Osteoblast (primary cell): ENCODE results near the gene SCAF11. TPM values are rescaled to one million over a fixed set of nuclear protein-coding genes. Genes with fewer than 3 reads are reported as not detected.

Experiments used
- DNase-seq: peaks from one replicate; pipeline ENCODE4 v3.0.0; 2011; ENCODE audit warnings: low spot score, mixed read lengths; ENCODE audit not compliant: insufficient read length; ENCODE audit errors: missing footprints
- H2AFZ ChIP-seq: 2 replicates; pipeline ENCODE4 v1.6.0; 2011; ENCODE audit warnings: mild to moderate bottlenecking, low read length
- H3K27ac ChIP-seq: 2 replicates; pipeline ENCODE4 v1.5.1; 2011; ENCODE audit warnings: mild to moderate bottlenecking, low read depth, low read length, moderate library complexity
- H3K27me3 ChIP-seq: 2 replicates; pipeline ENCODE4 v1.6.0; 2012; ENCODE audit warnings: mild to moderate bottlenecking, control low read depth, inconsistent platforms, low read length, moderate library complexity; ENCODE audit not compliant: insufficient read depth
- H3K36me3 ChIP-seq: 2 replicates; pipeline ENCODE4 v1.5.1; 2011; ENCODE audit warnings: mild to moderate bottlenecking, low read length, control low read depth, moderate library complexity; ENCODE audit not compliant: insufficient read depth
- H3K4me1 ChIP-seq: 2 replicates; pipeline ENCODE4 v1.5.1; 2011; ENCODE audit warnings: mild to moderate bottlenecking, low read length, control low read depth, moderate library complexity; ENCODE audit not compliant: insufficient read depth
- H3K4me2 ChIP-seq: 2 replicates; pipeline ENCODE4 v1.6.0; 2011; ENCODE audit warnings: mild to moderate bottlenecking, low read length; ENCODE audit not compliant: insufficient read depth
- H3K4me3 ChIP-seq: fragments of 200-600 bp; sonication (generic); 3 replicates; pipeline ENCODE4 v1.5.1; 2012; ENCODE audit warnings: mild to moderate bottlenecking, low read length, inconsistent platforms; ENCODE audit not compliant: insufficient read depth
- H3K79me2 ChIP-seq: 2 replicates; pipeline ENCODE4 v1.6.0; 2012; ENCODE audit warnings: mild to moderate bottlenecking, low read length, control low read depth, inconsistent platforms; ENCODE audit not compliant: insufficient read depth
- H3K9me3 ChIP-seq: 2 replicates; pipeline ENCODE4 v1.5.1; 2011; ENCODE audit warnings: low read depth, low read length, control low read depth
- H4K20me1 ChIP-seq: 2 replicates; pipeline ENCODE4 v1.6.0; 2012; ENCODE audit warnings: mild to moderate bottlenecking, low read length, control low read depth; ENCODE audit not compliant: insufficient read depth
- CTCF ChIP-seq: IDR thresholded peaks from 2 replicates; pipeline ENCODE4 v1.5.1; 2011; ENCODE audit warnings: mild to moderate bottlenecking, low read depth, low read length, moderate library complexity; ENCODE audit errors: extremely low read depth
- total RNA-seq: library from RNA; depleted of rRNA; stranded (reverse); fragments of >200 nt; gene quantifications from 2 replicates; pipeline ENCODE4 v1.2.3, GENCODE V29; 2012

SCAF11 gene
- total RNA-seq, 1 donor: 132 TPM

- DNase-seq: no peak
- Histone ChIP-seq H3K36me3 (peaks cover 30% of the 10 kb centered on the region), H3K9me3 (no peaks in the 10 kb centered on the region), H3K27me3 (no peaks in the 10 kb centered on the region), H3K4me1 (peaks cover 17% of the 10 kb centered on the region), H3K27ac (no peak overlapping the region), H3K4me2 (no peak overlapping the region), H2AFZ (no peak overlapping the region), H3K79me2 (peaks cover 9% of the 10 kb centered on the region), H3K4me3 (no peak overlapping the region), H4K20me1 (no peaks in the 10 kb centered on the region)
- TF ChIP-seq CTCF: no peak
These were observed 43.9 kb downstream of the SCAF11 start for GRCh38 chr12:45946435-45946834.

- Histone ChIP-seq H3K27ac (peak overlapping the region; percentile 19), H2AFZ (no peak overlapping the region), H3K4me2 (no peak overlapping the region), H4K20me1 (peaks cover 5% of the 10 kb centered on the region), H3K27me3 (no peaks in the 10 kb centered on the region), H3K4me3 (no peak overlapping the region), H3K4me1 (peaks cover 17% of the 10 kb centered on the region), H3K9me3 (no peaks in the 10 kb centered on the region), H3K79me2 (peaks cover 10% of the 10 kb centered on the region), H3K36me3 (peaks cover 45% of the 10 kb centered on the region)
- DNase-seq: no peak
- TF ChIP-seq CTCF: no peak
These were observed 45.6 kb downstream of the SCAF11 start for GRCh38 chr12:45944771-45945170.

- Histone ChIP-seq H3K9me3 (no peaks in the 10 kb centered on the region), H3K27ac (no peak overlapping the region), H2AFZ (no peak overlapping the region), H4K20me1 (peaks cover 5% of the 10 kb centered on the region), H3K27me3 (no peaks in the 10 kb centered on the region), H3K79me2 (peaks cover 13% of the 10 kb centered on the region), H3K36me3 (peaks cover 33% of the 10 kb centered on the region), H3K4me1 (peaks cover 7% of the 10 kb centered on the region), H3K4me3 (no peak overlapping the region), H3K4me2 (no peak overlapping the region)
- DNase-seq: no peak
- no peak for TF ChIP-seq CTCF
These were observed 50.6 kb downstream of the SCAF11 start for GRCh38 chr12:45939759-45940158.

GRCh38 chr12:45938566-45938965, 51.8 kb downstream of the SCAF11 start:
- Histone ChIP-seq H3K27ac (no peak overlapping the region), H3K4me2 (no peak overlapping the region), H3K79me2 (peaks cover 13% of the 10 kb centered on the region), H3K27me3 (no peaks in the 10 kb centered on the region), H3K4me1 (no peaks in the 10 kb centered on the region), H2AFZ (no peak overlapping the region), H3K36me3 (peaks cover 36% of the 10 kb centered on the region), H3K9me3 (no peaks in the 10 kb centered on the region), H4K20me1 (peaks cover 5% of the 10 kb centered on the region), H3K4me3 (no peak overlapping the region)
- no peak for DNase-seq
- TF ChIP-seq CTCF: no peak
